TTC549 (cell line): ENCODE data around the gene NUP85.
"Not testable (repeated sequence)": the region's sequence is repeated elsewhere in the genome, so short reads cannot be mapped to it uniquely, and the experiment has no call there.

Experiments used
- FAIRE-seq: peaks from 2 replicates; lab custom pipeline; 2012; peaks lifted over from hg19 to GRCh38; lab: Jason Lieb, UNC

Gene NUP85, protein sequence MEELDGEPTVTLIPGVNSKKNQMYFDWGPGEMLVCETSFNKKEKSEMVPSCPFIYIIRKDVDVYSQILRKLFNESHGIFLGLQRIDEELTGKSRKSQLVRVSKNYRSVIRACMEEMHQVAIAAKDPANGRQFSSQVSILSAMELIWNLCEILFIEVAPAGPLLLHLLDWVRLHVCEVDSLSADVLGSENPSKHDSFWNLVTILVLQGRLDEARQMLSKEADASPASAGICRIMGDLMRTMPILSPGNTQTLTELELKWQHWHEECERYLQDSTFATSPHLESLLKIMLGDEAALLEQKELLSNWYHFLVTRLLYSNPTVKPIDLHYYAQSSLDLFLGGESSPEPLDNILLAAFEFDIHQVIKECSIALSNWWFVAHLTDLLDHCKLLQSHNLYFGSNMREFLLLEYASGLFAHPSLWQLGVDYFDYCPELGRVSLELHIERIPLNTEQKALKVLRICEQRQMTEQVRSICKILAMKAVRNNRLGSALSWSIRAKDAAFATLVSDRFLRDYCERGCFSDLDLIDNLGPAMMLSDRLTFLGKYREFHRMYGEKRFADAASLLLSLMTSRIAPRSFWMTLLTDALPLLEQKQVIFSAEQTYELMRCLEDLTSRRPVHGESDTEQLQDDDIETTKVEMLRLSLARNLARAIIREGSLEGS

DNA sequence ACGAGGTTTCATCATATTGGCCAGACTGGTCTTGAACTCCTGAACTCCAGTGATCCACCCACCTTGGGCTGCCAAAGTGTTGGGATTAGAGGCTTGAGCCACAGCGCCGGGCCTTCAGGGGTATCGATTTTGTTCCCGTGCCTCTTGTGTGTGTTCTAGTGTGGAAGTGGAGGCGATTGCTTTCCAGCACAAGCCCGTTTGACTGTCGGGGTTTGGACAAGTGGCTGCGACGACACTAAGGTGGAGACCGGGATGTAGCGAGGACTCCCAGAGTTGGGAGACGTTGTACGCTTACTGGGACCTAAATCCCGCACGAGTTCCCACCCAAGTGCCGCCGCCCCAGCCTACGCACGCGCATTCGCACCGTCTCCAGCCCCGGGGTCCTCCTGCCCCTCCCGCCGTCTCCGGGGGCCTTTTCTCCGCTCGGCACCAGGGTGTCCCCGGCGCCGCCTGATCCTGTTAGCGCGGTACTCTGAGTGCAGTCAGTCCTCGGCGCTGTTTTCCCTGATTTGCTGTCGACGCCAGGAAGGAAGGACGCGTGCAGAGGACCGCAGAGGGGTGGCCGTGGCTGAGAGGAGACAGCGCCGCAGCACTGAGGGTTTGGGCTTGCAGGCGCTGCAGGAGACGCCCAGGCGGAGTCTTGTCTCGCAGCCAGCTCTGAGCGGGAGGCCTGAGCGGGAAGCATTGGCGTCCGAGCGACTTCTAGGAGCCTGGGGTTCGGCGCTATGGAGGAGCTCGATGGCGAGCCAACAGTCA is at the start of gene NUP85:
TSS of gene NUP85 (plus strand) at position 643 of the 756 bp plus-strand sequence. CDS start at position 726, 83 bp downstream.
- no peak for FAIRE-seq

DNA sequence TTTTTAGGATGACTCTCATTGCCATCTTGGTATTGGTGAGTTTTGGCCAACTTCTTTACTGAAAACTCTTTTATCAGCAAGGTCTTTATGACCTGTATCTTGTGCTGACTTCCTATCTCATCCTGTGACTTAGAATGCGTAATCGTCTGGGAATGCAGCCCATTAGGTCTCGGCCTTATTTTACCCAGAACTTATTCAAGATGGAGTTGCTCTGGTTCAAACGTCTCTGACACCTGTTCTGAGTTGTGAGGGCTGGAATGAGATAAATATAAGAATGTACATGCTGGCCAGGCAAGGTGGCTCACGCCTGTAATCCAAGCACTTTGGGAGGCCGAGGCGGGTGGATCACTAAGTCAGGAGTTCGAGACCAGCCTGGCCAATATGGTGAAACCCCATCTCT is 47.0 kb upstream of the NUP85 start:
- not testable (repeated sequence) for FAIRE-seq

DNA sequence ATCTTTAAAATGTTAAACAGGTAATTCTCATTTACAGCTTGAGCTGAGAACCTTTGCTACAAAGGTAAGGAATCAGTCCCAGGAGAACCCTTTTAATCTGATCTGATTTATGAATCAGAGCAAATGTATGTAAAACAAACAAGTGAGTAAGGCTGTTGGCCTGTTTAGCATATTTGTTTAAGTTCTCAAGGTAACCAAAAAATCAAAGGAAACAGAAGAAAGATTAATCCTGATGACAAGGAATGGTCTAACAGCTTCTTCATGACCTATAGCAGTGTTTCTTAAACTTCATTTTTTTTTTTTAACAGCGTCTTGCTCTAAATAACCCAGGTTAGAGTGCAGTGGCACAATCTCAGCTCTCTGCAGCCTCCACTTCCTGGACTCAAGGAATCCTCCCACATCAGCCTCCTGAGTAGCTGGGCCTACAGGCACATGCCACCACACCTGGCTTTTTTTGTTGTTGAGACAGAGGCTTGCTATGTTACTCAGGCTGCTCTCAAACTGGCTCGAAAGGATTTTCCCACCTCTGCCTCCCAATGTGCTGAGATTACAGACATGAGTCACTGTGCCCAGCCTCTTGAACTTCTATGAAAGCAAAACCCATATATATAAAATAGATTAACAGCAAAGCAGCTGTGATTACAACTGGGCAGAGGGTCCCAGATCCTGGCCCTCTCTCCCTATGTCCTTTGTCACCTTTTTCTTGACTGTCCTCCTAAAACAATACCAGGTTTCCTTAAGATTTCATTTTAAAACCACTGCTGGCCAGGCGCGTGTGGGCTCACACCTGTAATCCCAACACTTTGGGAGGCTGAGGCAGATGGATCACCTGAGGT is 46.1 kb upstream of the NUP85 start:
- no peak for FAIRE-seq

DNA sequence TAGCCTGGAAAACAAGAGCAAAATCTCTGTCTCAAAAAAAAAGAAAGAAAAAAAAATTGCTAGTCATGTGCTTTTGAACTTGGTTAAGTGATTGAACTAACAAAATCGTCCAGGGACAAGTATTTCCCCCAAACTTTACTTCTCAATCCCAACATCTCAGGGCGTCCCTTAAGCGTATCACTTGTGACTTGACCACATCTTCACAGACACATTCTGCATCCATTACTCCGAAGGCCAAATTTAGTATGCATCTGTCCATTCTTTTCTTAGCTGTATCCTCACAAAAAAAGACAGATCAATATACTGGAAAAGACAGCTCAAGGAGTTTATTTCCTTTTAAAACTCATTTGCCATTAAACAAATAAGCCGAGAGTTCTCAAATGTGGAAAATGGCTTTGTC is 45.3 kb upstream of the NUP85 start:
- FAIRE-seq: no peak

DNA sequence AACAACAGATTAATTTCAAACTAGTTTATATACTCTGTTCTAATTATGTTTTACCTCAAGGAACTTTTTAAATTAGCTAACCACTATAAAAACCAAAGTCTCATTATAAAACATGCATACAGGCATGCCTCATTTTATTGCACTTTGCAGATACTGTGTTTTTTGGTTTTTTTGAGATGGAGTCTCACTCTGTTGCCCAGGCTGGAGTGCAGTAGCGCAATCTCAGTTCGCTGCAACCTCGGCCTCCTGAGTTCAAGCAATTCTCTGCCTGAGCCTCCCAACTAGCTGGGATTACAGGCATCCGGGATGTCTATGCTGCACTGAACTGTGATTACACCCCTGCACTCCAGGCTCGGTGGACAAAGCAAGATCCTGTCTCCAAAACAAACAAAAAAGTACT is 42.4 kb upstream of the NUP85 start:
- no peak for FAIRE-seq

DNA sequence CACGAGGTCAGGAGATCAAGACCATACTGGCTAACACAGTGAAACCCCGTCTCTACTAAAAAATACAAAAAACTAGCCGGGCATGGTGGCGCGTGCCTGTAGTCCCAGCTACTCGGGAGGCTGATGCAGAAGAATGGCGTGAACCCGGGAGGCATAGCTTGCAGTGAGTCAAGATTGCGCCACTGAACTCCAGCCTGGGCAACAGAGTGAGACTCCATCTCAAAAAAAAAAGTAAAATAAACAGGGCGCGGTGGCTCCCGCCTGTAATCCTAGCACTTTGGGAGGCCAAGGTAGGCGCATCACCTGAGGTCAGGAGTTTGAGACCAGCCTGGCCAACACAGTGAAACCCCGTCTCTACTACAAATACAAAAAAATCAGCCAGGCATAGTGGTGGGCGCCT is 40.9 kb upstream of the NUP85 start:
- not testable (repeated sequence) for FAIRE-seq

DNA sequence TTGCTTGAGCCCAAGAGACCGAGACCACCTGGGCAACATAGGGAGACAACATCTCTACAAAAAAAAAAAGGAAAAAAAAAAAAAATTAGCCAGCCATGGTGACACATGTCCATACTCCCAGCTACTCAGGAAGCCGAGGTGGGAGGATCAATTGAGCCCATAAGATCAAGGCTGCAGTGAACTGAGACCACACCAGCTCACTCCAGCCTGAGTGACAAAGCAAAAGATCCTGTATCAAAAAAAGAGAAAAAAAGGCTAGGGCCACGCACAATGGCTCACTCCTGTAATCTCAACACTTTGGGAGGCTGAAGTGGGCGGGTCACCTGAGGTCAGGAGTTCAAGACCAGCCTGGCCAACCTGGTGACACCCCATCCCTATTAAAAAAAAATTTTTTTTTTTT is 36.5 kb upstream of the NUP85 start:
- no peak for FAIRE-seq

DNA sequence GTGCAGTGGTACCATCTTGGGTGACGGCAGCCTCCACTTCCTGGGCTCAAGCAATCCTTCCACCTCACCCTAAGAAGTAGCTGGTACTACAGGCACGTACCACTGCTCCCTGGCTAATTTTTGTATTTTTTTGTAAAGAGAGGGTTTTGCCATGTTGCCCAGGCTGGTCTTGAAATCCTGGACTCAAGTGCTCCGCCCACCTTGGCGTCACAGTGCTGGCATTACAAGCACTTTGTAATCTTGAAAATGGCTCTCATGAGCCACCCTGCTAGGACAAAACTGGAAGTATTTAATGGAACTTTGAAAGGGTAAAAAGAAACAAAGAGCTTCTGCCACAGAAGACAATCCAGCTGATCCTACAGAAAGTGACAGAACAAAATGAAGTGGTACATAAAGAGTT is 32.0 kb upstream of the NUP85 start:
- FAIRE-seq: no peak

DNA sequence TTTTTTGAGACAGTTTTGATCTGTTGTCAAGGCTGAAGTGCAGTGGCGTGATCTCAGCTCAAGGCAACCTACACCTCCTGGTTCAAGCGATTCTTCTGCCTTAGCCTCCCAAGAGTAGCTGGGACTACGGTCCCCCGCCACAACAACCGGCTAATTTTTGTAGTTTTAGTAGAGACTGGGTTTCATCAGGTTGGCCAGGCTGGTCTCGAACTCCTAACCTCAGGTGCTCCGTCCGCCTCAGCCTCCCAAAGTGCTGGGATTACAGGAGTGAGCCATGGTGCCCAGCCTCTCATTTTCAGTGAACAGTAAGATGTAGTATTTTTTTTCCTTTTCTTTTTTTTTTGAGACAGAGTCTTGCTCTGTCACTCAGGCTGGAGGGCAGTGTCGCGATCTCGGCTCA is 30.5 kb upstream of the NUP85 start:
- no peak for FAIRE-seq

DNA sequence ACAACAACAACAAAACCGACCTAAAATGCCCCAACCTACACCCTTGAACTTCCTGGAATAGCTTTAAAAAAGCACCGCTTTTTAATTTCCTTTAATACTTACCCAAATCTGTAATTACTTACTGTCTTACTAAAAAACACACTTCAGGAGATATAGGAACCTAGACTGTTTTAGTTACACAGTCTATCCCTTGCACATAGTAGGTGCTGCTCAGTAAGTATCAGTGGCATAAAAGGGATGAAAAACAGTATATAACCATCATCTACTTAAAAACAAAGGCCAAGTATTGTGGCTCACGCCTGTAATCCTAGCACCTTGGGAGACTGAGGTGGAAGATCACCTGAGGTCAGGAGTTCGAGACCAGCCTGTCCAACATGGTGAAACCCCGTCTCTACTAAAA is 28.9 kb upstream of the NUP85 start:
- FAIRE-seq: no peak

DNA sequence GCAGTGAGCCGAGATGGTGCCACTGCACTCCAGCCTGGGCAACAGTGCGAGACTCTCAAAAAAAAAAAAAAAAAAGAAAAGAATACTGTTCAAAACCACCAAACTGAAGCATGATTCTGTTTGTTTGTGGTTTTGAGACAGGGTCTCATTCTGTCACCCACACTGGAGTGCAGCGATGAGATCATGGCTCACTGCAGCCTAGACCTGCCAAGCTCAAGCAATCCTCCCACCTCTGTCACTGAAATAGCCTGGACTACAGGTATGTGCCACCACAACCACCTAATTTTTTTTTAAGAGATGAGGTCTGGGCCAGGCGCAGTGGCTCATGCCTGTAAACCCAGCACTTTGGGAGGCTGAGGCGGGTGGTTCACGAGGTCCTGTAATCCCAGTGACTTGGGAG is 27.0 kb upstream of the NUP85 start:
- FAIRE-seq: no peak

DNA sequence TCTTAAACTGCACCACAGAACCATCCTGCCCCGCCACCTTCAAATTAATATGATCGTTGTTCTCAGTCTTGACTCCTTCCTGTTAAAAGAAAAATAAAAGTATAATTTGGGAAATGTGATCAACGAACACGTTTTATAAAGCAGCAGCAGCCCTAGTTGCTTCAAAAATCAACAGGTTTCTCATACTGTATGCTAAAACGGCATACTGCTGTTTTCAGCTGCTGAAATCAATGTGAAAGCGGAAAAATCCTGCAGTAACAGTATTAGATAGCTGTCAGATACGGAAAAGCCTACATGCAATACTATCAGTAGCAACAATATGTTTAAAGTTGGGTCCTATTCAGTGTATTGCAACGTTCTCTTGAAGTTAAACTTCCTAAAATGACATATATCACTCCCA is 24.4 kb upstream of the NUP85 start:
- FAIRE-seq: no peak

DNA sequence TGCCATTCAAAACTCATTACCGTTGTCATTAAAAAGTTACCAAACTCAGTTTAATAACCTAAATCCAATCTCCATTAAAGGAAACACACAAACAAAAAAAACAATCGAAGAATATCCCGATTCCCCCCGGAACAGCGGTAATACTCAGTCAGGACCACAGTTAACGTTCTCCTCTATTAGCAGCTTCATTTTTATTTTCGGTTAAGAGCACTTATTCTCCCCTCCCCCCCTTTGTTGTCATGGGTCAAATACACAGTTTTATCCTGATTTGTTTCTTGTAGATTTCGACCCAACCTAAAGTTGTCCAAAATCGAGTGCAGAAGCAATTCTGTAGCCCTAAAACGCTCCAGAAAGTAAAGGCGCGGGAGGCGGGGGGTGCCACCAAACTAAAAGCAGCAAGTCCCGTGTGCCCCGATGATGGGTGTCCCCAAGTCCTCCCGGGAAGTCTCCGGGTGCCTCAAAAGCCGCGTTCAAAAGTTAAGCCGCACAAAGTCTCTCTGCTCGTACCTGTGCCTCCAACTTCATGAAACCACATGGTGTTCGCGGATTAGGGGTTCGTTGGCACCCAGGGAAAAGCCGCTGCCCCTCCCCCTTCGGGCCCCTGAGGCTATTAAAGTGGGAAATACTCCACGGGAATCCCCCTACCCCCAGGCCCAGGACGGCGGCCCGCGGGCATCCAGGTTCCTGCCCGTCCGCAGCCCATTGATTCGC is 23.7 kb upstream of the NUP85 start:
- FAIRE-seq: no peak

DNA sequence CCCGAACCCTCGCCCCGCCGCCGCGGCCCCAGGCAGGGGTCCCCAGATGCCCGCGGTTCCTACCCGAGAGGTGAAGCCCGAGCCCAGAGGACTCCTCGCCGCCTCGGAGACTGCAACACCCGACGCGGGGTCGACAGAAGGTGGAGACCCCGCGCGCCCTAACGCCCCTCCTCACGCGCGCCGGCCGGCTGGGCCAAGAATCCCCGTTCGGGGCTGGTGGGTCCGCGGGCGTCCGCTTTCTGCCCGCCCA is 23.2 kb upstream of the NUP85 start:
- FAIRE-seq: no peak

DNA sequence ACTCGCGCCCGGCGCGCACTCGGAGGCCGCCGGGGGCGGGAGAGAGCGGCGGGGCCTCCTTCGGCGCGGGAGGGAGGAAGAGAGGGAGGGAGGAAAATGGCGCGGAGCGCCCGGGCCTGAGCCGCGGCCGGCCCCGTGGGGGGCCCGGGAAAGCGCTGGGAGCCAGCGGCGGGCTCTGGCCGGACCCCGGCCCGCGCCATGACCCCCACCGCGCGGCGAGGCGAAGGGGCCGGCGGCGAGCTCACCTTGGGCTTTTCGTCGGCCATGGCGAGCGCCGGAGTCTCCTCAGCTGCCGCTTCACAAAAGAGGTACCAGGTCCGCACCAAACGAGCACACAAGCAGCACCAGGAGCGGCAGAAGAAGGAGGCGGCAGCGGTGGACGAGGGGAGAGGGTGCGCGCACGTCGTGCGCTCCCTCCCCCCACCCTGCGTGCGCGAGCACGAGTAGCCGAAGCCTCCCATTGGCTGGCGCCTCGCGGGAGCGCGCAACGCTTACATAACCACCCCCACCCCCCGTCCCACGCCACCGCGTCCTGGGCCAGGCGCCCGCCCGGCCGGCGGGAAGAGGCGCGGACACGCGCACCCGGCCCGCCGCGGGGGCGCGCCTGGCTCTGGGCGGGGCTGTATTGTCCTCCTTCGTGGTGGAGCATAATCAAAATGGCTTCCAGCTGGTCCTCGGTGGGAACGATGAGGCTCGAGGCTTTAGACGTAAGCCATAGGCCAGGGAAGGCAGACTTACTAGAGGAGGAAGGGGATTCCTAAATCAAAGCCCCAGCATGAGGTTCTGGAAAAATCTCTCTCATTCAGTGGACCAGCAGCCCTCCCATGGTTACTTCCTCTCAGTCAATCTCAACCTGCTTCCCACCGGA is 22.7 kb upstream of the NUP85 start, which contains the start of gene SUMO2:
TSS of gene SUMO2 (minus strand) at position 391 of the 868 bp plus-strand sequence. CDS start at position 266, 125 bp downstream.
- FAIRE-seq: no peak

DNA sequence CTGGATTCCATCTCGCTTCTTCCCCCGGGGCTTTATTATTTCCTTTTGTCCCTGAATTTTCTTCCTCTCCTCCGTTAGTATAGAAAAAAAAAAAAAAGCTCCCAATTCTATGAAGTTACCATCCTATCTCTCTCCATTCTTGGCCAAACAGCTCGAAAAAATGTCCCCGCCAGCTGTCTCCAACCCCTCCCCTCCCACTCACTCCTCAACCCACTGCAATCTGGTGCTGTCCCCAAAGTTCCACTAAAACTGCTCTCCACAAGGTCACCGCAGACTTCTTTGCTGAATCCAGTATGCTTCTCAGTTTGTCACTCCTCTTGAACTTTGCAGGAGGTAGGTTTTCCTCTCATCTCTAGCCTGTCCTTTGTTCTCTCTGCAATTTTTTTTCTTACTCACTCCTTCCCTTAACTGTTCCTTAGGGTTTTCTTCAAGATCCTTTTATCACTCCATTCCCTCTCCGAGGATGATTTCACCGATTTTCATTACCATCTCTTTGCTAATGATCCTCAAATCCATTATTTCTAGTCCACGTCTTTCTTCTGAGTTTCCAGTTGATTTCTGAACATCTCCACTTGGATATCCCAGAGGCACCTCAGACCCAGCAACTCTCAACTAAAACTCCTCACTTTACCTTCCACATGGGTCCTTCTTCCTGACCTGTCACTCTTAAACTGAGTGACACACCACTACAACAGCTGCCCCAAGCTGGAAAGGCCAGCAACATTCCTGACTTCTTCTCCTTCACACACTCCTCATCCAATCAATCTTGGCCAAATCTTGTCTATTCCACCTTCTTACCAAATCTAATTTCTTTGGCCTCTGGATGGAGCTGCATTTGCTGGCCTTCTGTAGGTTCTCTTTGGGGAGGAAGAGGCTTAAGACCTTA is 21.2 kb upstream of the NUP85 start:
- FAIRE-seq: no peak

DNA sequence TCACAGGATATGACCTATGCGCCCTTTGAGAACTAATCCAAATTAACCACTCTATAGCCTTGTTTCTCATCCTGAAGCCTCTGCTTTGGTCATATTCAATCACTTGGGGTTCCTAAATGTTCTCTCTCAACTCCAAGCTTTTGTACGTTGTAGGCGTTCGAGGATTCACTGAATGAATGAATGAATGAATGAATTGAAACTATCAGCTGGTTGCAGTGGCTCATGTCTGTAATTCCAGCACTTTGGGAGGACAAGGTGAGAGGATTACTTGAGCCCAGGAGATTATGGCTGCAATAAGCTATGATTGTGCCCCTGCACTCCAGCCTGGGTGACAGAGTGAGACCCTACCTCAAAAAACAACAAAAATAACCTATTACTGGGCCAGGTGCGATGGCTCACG is 16.9 kb upstream of the NUP85 start:
- FAIRE-seq: no peak

DNA sequence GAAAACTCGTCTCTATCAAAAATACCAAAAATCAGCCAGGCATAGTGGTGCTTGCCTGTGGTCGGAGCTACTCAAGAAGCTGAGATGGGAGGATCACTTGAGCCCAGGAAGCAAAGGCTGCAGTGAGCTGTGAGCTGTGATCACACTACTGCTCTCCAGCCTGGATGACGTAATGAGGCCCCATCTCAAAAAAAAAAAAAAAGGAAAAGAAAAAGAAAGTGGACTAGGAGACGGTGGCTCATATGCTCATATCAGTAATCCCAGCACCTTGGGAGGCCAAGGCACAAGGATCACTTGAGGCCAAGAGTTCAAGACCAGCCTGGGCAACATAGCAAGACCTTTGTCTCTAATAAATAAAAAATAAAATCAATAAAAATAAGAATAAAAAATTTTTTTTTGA is 13.9 kb upstream of the NUP85 start:
- FAIRE-seq: no peak

DNA sequence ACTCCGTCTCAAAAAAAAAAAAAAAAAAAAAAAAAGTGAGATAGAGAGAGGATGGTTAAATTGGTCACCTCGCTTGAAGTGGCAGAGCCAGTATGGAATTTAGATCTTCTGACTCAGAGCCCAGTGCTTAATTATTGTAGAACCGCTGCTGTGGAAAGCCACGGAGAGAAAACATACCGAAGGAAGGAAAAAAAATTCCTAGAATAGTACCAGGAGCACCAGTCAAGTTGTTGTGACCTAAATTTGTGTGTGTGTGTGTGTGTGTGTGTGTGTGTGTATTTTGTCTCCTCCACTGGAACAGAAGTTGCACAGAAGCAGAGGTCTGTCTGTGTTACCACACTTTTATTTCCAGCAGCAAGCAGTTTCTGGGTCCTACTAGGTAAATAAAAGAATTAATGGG is 10.6 kb upstream of the NUP85 start:
- FAIRE-seq: no peak
